Neural progenitor cell (in vitro differentiated cells): Measurements from ENCODE around the gene PRKAR2A.

ENCODE experiments used
- EZH2phosphoT487 ChIP-seq: fragments of 200-600 bp; sonication (generic); IDR thresholded peaks from 2 replicates; pipeline ENCODE4 v1.6.1; 2017; ENCODE audit warnings: antibody characterized with exemption
- TF ChIP-seq, protein P1 (sequence below): fragments of 200-600 bp; sonication (generic); IDR thresholded peaks from 2 replicates; pipeline ENCODE4 v1.5.1; 2017; ENCODE audit warnings: antibody characterized with exemption, mild to moderate bottlenecking

DNA sequence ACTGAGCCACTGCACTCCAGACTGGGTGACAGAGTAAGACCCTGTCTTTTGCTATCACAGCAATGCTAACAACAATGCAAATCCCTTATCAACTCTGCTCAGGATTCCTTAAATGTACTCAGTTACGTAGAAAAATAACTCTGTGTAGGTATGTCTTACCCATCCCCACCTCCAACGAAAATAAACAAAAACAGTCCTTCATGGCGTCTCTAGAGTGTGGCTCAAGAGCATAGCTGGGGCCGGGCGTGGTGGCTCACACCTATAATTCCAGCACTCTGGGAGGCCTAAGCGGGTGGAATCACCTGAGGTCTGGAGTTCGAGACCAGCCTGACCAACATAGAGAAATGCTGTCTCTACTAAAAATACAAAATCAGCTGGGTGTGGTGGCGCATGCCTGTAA lies 148.8 kb downstream of the PRKAR2A start:
- TF ChIP-seq, protein P1, sequence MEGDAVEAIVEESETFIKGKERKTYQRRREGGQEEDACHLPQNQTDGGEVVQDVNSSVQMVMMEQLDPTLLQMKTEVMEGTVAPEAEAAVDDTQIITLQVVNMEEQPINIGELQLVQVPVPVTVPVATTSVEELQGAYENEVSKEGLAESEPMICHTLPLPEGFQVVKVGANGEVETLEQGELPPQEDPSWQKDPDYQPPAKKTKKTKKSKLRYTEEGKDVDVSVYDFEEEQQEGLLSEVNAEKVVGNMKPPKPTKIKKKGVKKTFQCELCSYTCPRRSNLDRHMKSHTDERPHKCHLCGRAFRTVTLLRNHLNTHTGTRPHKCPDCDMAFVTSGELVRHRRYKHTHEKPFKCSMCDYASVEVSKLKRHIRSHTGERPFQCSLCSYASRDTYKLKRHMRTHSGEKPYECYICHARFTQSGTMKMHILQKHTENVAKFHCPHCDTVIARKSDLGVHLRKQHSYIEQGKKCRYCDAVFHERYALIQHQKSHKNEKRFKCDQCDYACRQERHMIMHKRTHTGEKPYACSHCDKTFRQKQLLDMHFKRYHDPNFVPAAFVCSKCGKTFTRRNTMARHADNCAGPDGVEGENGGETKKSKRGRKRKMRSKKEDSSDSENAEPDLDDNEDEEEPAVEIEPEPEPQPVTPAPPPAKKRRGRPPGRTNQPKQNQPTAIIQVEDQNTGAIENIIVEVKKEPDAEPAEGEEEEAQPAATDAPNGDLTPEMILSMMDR: no peak
- no peak for TF ChIP-seq EZH2phosphoT487
